H1 (cell line): ENCODE measurements around the gene GALNT2. TPM values are rescaled to one million over a fixed set of nuclear protein-coding genes. Genes with fewer than 3 reads are reported as not detected.

Experiments used
- TEAD4 ChIP-seq: IDR thresholded peaks from 2 replicates; pipeline ENCODE4 v1.6.1; 2012; ENCODE audit warnings: low read depth, low read length, inconsistent platforms, mixed read lengths
- polyA plus RNA-seq, 7 experiments: library from polyadenylated mRNA; depleted of rRNA in 3 of 7; stranded (reverse) in 5 of 7; unstranded in 2 of 7; fragments of >200 nt in 5 of 7; fragments of 200-250 nt in 2 of 7; gene quantifications; 1 replicate in 5 of 7; 2 replicates in 1 of 7; 4 replicates in 1 of 7; pipeline versions ENCODE4 v1.2.1 to v1.2.3, GENCODE V29; 2011 to 2013; ENCODE audit warnings: missing spikeins in 2 of 7, mixed read lengths in 2 of 7
- total RNA-seq: library from RNA; stranded (reverse); fragmentation: NEBNext Ultra II Directional; extraction: Animal tissue kit (Norgen Biotek cat#: 25700); gene quantifications from 2 replicates; pipeline ENCODE4 v1.2.1, GENCODE V29; 2021

The GALNT2 gene
- total and polyA plus RNA-seq, 2 of the 8 experiments (the other 6 are each of a cell fraction or from before 2014, with no cell fraction given): 34.5 to 75.3 TPM

DNA sequence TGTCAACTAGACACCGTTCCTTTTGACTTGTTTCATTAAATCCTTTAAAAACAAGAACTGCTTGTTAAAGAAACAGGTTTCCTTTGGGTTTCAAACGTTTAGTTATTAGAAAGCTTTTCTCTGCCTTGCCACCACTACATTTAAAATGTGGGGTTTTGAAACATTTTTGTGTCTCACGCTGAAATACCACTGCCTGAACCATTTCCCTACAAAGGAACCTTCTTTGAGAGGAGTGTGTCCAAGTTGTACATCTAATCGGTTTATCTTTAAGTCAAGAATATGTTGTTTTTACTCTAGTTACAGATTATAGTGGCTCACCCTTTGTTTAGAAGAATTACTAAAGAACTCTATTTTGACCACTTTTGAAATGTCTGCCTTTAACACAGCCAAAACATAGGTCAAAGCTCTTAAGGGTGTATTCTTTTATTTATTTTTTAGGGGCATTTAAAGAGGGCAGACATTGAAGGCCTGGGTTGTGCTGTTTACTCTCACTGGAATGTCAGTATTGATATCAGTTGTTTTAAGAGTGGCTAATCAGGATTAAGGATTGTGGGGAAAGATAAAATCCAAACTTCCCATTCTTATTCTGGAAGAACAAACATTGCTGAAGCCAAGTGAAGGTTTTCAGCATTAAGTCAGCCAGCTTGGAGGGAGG, 143.4 kb downstream of the GALNT2 start (continued):
- no peak for TF ChIP-seq TEAD4
